ENCODE measurements around the gene MSMO1. TPM values are rescaled to one million over a fixed set of nuclear protein-coding genes. Genes with fewer than 3 reads are reported as not detected.

MSMO1 gene
- polyA plus RNA-seq, 1 of the 3 experiments (the other 2 are of a cell fraction) = 13.2 TPM

DNA sequence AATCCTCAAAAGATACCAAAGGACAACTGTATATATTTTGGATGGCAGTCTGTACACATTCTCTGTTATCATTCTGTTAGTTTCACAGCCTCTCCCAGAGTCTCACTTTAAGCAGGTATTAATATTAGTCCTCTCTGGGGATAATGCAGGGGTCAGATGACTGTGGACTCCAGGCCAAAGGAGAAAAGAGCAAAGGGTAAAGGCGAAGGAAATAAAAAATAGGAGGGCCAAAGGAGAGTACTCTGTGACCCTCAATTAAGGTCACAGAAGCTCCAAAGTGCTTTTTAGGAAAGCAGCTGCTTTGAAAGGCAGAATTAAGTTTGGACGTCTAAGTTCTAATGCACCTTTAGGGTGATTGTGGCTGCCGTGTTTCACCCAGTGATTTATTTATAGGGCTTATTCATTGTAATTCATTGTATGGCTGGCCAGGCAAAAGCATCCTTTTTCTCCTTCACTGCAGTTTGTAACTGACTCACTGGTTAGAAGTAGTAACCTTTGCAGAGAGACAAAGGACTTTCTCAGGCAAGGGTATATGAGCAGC is 7.8 kb downstream of the MSMO1 start:
- Histone ChIP-seq H3K36me3 (replicated peaks in 1 of 2; ENCODE audit: control insufficient read depth in 1 of 2, insufficient read depth in 2 of 2, low read length in 1 of 2) (peaks cover 29 to 70% of the 10 kb centered on the region in 2 experiments), H3K79me2 (ENCODE audit: insufficient read depth) (peaks cover 37% of the 10 kb centered on the region), H4K20me1 (ENCODE audit: insufficient read depth) (no peaks in the 10 kb centered on the region), H3K9me3 (no peaks in the 10 kb centered on the region), H3K27me3 (ENCODE audit: insufficient read depth) (no peaks in the 10 kb centered on the region), H3K27ac (ENCODE audit: low read depth in 2 of 2, low read length in 1 of 2) (no peak overlapping the region), H3K9ac (no peak overlapping the region), H3K4me3 (ENCODE audit: low read depth in 2 of 2, low read length in 1 of 2) (no peak overlapping the region), H2AFZ (ENCODE audit: low read depth) (no peak overlapping the region), H3F3A (replicated peaks; ENCODE audit: insufficient read depth) (peaks cover 1% of the 10 kb centered on the region), H3K4me1 (ENCODE audit: control insufficient read depth in 1 of 2, insufficient read depth in 2 of 2, low read depth in 1 of 2, low read length in 1 of 2) (peaks cover 0 to 3% of the 10 kb centered on the region in 2 experiments; a peak in 2 of 4 replicates), H3K9me2 (no peaks in the 10 kb centered on the region), H3K4me2 (no peak overlapping the region)
- ChIA-PET POLR2A (no interaction called here), CTCF (interaction anchor here (1.4 to 1.5 kb wide), 2 partner anchors 204 to 222 kb away, joined by 3 to 5 read pairs; no protein-coding TSS in a partner anchor)
- no peak for DNase-seq
- 84% methylated on average over 3 of the region's 3 CpGs for WGBS (ENCODE audit: low lambda C conversion rate)
- TF ChIP-seq NRF1 (IDR thresholded peaks at IDR 0.05; ENCODE audit: low read depth, low read length) = no peak
- no peak for TF ChIP-seq TEAD4 (IDR thresholded peaks at IDR 0.05; ENCODE audit: borderline replicate concordance, insufficient read depth)
- TF ChIP-seq, protein P1, sequence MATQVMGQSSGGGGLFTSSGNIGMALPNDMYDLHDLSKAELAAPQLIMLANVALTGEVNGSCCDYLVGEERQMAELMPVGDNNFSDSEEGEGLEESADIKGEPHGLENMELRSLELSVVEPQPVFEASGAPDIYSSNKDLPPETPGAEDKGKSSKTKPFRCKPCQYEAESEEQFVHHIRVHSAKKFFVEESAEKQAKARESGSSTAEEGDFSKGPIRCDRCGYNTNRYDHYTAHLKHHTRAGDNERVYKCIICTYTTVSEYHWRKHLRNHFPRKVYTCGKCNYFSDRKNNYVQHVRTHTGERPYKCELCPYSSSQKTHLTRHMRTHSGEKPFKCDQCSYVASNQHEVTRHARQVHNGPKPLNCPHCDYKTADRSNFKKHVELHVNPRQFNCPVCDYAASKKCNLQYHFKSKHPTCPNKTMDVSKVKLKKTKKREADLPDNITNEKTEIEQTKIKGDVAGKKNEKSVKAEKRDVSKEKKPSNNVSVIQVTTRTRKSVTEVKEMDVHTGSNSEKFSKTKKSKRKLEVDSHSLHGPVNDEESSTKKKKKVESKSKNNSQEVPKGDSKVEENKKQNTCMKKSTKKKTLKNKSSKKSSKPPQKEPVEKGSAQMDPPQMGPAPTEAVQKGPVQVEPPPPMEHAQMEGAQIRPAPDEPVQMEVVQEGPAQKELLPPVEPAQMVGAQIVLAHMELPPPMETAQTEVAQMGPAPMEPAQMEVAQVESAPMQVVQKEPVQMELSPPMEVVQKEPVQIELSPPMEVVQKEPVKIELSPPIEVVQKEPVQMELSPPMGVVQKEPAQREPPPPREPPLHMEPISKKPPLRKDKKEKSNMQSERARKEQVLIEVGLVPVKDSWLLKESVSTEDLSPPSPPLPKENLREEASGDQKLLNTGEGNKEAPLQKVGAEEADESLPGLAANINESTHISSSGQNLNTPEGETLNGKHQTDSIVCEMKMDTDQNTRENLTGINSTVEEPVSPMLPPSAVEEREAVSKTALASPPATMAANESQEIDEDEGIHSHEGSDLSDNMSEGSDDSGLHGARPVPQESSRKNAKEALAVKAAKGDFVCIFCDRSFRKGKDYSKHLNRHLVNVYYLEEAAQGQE (IDR thresholded peaks at IDR 0.05; ENCODE audit: low read depth, low read length) = no peak
- no peak for TF ChIP-seq TAF1 (IDR thresholded peaks at IDR 0.05; ENCODE audit: borderline replicate concordance, low read depth, low read length)
- TF ChIP-seq FOXM1 (IDR thresholded peaks at IDR 0.05; ENCODE audit: low read depth) = no peak
- TF ChIP-seq NFIC (IDR thresholded peaks at IDR 0.05; ENCODE audit: borderline replicate concordance) = no peak
- TF ChIP-seq FOXJ3 (CRISPR knock-in tag; IDR thresholded peaks at IDR 0.05) = no peak
- no peak for TF ChIP-seq EP300 (IDR thresholded peaks at IDR 0.05; ENCODE audit: borderline replicate concordance in 1 of 2, low read depth in 1 of 2, low read length in 1 of 2)
- no peak for TF ChIP-seq JUND (IDR thresholded peaks at IDR 0.05)
- TF ChIP-seq, protein P2, sequence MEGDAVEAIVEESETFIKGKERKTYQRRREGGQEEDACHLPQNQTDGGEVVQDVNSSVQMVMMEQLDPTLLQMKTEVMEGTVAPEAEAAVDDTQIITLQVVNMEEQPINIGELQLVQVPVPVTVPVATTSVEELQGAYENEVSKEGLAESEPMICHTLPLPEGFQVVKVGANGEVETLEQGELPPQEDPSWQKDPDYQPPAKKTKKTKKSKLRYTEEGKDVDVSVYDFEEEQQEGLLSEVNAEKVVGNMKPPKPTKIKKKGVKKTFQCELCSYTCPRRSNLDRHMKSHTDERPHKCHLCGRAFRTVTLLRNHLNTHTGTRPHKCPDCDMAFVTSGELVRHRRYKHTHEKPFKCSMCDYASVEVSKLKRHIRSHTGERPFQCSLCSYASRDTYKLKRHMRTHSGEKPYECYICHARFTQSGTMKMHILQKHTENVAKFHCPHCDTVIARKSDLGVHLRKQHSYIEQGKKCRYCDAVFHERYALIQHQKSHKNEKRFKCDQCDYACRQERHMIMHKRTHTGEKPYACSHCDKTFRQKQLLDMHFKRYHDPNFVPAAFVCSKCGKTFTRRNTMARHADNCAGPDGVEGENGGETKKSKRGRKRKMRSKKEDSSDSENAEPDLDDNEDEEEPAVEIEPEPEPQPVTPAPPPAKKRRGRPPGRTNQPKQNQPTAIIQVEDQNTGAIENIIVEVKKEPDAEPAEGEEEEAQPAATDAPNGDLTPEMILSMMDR (IDR thresholded peaks at IDR 0.05) = no peak
- no peak for TF ChIP-seq RXRA (IDR thresholded peaks at IDR 0.05; ENCODE audit: borderline replicate concordance, low read depth)
- TF ChIP-seq YY1 (IDR thresholded peaks at IDR 0.05; ENCODE audit: low read depth) = no peak
- TF ChIP-seq, protein P3, sequence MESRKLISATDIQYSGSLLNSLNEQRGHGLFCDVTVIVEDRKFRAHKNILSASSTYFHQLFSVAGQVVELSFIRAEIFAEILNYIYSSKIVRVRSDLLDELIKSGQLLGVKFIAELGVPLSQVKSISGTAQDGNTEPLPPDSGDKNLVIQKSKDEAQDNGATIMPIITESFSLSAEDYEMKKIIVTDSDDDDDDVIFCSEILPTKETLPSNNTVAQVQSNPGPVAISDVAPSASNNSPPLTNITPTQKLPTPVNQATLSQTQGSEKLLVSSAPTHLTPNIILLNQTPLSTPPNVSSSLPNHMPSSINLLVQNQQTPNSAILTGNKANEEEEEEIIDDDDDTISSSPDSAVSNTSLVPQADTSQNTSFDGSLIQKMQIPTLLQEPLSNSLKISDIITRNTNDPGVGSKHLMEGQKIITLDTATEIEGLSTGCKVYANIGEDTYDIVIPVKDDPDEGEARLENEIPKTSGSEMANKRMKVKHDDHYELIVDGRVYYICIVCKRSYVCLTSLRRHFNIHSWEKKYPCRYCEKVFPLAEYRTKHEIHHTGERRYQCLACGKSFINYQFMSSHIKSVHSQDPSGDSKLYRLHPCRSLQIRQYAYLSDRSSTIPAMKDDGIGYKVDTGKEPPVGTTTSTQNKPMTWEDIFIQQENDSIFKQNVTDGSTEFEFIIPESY (IDR thresholded peaks at IDR 0.05; ENCODE audit: borderline replicate concordance, low read depth) = no peak
- TF ChIP-seq EZH2phosphoT487 (IDR thresholded peaks at IDR 0.05; ENCODE audit: borderline replicate concordance, low read depth) = no peak
- no peak for TF ChIP-seq GABPA (IDR thresholded peaks at IDR 0.05; ENCODE audit: low read depth)

Measured in SK-N-SH (cell line).